ENCODE results near the gene KATNAL1.
"Not testable (repeated sequence)": the region's sequence is repeated elsewhere in the genome, so short reads cannot be mapped to it uniquely, and the experiment has no call there.

The KATNAL1 gene

DNA sequence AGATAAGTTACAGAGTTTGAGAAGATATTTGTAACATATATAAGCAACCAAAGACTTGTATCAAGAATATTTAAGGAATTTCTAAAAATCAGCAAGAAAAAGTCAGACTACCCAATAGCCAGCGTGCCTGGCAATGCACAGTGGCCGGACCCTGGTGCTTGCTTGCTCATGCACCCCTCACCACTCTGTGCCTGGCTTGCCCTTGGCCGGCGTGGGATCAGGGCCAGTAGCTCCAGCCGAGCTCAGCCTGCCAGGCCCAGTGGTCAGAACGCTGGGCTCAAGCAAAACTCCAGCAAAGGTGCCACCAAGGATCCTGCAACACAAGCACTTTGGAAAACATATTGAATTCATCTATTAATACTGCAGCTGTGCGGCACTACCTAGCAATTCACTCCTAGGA lies 95.1 kb downstream of the KATNAL1 start:
- no peak for DNase-seq (ENCODE audit: low read depth in 3 of 3)

DNA sequence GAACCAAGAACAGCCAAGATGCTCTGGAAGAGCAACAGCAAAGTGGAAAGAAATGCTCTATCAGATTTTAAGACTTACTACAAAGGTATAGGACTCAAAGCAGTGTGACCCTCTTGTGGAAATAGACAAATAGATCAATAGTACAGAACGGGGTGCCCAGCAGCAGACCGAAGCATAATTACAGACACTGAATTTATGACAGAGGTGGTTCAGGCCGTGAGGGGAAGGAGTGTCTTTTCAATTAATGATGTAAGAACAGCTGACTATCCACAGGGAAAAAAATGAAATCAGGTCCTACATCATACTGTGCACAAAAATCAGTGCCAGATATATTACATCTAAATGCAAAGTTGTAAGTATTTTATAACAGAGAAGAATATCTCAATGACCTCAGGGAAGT lies 95.6 kb downstream of the KATNAL1 start:
- no peak for DNase-seq (ENCODE audit: low read depth in 3 of 3)

GRCh38 chr13:30204564-30204963 lies 102.8 kb downstream of the KATNAL1 start:
- DNase-seq (ENCODE audit: low read depth in 3 of 3) = no peak

- no peak for DNase-seq (ENCODE audit: low read depth in 3 of 3)
Measured at GRCh38 chr13:30196025-30196424, 111.3 kb downstream of the KATNAL1 start.

- no peak for DNase-seq (ENCODE audit: low read depth in 3 of 3)
Measured at GRCh38 chr13:30194906-30195305, 112.4 kb downstream of the KATNAL1 start.

- DNase-seq (ENCODE audit: low read depth in 3 of 3) = no peak
Measured at GRCh38 chr13:30193279-30194234, 113.8 kb downstream of the KATNAL1 start.

GRCh38 chr13:30192320-30193093 lies 114.8 kb downstream of the KATNAL1 start:
- DNase-seq (ENCODE audit: low read depth in 3 of 3) = no peak

DNA sequence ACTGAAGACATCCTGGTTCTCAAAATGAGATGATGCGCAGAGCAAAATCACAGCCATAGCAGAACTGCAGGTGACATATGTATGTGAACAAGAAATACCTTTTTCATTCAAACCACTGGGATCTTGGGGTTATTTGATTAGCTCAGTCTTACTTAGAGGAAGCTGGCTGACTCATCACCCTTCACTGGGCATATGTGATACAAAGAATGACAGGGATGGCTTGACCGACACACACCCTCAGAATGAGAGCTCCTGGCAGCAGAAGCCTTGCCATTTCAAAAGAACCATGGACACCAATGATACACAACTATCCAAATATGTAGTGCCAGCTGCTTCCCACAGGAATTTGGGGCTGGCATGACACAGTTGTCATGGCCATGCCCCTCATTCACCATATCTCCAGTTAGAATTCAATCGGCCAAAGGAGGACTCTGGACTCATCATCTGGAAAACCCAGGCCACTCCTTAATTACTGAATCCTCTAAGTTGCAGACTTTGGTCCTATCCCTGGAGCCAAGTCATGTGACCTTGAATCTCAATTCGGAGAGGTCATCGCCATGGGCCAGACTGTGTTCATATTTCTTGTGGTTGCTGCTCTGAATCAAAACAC lies 115.8 kb downstream of the KATNAL1 start:
- DNase-seq (ENCODE audit: low read depth in 3 of 3) = no peak

DNA sequence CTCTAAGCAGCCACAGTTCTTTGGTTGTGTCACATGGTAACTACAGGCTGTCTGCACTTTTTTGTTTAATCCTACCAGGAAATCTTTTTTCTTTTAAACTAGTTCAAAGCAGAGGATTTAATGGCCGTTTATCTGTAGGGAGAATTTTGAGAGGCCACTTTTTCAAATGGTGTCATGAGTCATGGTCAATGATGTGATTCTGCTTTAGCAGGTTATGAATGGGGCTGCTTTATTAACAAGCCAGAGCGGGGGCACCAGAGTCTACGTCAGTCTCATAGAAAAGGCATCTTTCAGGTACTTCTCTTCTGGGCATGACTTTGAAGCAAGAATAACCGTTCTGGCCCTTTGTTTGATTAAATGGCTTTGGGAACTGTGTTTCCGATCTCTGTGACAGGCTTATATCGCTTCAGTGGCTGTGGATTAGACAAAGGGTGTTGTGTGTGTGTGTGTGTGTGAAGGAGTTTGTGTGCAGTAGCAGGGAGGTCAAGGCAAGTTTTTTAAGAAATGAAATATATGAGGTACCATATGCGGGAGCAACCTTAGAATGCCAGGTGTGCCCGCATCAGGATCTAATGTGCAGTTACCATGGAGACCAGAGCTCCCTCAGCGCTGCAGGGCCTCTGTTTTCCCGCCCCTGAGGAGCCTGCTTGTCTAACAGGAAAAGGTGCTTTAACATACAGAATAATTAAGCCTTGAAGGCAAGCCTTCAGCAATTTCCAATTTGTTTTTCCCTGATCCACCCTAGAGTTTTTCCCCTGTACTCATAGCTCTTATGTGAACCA lies 120.5 kb downstream of the KATNAL1 start:
- no peak for DNase-seq (ENCODE audit: low read depth in 3 of 3)

GRCh38 chr13:30181888-30182651 lies 125.3 kb downstream of the KATNAL1 start:
- no peak for DNase-seq (ENCODE audit: low read depth in 3 of 3)

DNA sequence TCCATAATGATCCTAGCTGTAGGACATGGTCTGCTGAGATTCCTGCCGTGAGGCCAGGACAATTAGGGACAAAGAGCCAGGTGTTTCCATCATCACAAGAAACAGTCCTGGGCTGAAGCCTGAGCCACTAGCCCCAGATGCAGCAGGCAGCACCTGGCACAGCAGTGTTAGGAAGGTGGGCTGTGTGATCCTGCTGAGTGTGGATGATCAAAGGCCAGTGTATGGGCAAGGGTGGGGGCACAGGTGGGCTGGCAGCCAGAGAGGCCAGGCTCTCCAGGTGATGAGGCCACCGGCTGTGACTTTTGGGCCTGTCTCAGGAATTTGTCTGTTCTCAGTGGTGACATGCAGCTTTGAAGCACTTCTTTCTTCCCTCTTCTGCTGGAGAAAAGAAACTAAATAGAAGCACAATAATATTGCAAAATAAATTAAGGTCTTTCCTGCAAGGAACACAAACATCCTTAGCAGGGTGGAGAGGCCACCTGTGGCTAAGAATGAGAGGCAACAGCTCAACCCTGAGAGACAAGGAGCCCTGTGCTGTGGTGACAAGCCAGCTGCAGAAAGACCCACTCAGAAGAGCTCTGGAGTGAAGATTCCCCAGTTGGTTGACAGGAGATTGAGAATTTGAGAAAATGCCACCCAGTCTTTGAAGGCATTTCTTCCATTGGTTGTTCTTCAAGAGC lies 127.6 kb downstream of the KATNAL1 start:
- no peak for DNase-seq (ENCODE audit: low read depth in 3 of 3)

DNA sequence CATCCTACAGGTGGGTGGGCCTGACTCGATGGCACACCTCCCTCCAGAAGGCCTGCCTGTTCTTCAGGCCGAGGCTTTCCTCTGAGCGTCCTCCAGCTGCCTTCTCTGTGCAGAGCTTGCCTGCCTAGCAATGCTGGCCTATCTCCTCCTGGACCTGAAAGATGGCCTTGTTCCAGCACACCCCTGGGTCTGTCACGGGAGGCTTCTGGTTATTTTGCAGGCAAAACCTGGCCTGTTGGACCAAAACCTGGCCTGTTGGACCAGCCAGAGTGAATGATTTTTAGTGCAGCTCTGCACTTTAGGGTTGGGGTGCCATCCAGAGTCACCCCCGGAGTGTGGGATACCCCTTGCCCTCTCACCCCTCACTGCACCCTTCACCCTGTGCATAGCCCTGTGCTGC lies 128.4 kb downstream of the KATNAL1 start:
- no peak for DNase-seq (ENCODE audit: low read depth in 3 of 3)

- no peak for DNase-seq (ENCODE audit: low read depth in 3 of 3)
Measured at GRCh38 chr13:30175166-30175565, 132.2 kb downstream of the KATNAL1 start.

- not testable (repeated sequence) for DNase-seq (ENCODE audit: low read depth in 3 of 3)
Measured at GRCh38 chr13:30174250-30174649, 133.1 kb downstream of the KATNAL1 start.

DNA sequence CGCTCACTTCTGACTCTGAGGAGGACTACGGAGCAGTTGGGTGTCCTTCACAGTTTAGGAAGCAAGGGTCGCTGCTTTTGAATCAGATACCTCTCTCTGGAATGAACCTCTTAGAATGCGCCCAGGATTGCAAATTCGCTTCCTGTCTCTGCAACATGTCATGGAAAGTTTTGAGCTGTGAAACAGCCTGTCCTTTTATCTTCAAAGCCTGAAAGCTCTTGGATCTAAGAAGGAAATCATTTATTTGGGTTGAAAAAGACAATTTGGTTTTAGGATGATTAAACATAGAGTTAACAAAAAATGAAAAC lies 134.1 kb downstream of the KATNAL1 start:
- DNase-seq (ENCODE audit: low read depth in 3 of 3) = no peak

DNA sequence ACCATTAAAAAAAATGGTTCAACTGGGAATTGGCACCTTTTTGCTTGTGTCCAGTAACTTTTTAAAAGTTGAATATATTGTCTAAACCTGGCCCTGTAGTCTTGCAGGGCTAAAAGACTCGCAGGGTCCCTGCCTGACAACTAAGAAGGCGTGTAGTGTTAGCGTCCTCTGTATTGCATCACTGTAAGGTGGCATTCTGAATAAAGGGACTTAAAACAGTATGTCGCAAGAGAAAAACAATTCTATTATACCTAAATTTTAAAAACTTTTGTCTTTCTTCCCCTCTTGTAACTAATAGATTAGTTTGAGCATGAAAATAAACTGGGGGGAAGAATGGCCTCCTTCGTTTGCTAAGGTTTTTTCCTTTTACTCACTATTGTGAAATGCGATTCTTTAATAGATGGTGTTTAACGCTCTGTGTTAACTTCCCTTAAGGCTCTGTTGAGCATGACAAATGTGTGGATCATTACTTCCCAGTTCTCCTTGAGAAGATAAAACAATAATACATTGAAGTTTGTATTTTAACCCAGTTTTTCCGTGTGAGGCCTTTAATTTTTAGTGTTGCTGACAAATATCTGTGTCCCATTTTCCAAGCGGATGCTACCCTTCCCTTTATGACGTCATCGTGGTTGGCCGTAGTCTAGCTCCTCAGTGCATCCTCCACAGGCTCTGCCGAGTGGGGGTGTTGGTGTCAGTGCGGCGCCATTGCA lies 134.6 kb downstream of the KATNAL1 start:
- no peak for DNase-seq (ENCODE audit: low read depth in 3 of 3)

GRCh38 chr13:30170569-30170968 lies 136.8 kb downstream of the KATNAL1 start:
- no peak for DNase-seq (ENCODE audit: low read depth in 3 of 3)

DNA sequence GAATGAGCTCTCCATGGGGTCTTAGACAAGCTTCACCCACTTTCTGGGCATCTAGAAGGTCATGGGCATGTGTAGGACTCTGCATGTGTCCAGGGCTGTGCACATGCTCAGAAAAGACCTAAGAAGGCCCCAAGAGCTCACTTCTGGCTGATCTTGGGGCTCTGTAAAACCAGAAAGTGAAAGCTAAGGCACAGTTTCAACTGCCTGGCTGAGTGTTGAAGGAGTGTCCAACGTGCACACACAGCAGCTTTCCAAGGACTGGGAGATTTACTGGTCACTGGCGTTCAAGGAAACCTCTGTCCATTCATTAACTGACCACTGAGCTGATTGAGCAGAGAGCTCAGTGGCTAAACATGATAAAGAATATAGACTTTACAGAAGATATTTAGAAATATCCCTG lies 137.9 kb downstream of the KATNAL1 start:
- no peak for DNase-seq (ENCODE audit: low read depth in 3 of 3)

DNA sequence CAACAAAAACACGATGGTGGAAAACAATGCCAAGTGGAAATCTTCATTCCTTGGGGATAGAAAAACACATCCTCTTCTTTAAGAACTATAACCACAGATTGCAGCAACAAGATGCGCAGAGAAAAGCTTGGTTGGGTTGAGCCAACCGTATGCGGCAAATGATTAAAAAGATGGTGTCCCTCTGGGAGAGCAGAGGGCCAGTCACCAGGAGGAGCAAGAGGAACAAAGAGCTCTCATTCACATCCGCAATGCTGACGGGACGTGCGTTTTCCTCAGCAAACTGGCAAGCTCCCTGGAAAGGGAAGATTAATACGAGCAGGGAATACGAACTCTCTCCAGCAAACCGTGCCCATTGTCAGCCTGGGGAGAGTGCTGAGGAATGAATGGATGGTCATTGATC lies 141.6 kb downstream of the KATNAL1 start:
- DNase-seq (ENCODE audit: low read depth in 3 of 3) = no peak

GRCh38 chr13:30165071-30165470 lies 142.3 kb downstream of the KATNAL1 start:
- DNase-seq (ENCODE audit: low read depth in 3 of 3) = no peak
